ENCODE measurements around the gene TAF5L.

Gene TAF5L

DNA sequence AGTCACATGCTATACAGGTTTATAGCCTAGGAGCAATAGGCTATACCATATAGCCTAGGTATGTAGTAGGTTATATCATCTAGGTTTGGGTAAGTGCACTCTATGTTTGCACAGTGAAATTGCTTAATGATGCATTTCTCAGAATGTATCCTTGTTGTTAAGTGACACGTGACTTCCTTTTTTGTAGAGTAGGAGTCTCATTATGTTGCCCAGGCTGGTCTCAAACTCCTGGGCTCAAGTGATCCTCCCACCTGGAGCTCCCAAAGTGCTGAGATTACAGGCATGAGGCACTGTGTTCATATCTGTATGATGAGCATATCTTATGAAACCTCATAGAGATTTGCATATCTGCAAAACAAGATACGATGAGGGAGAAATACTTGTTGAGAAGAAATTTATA, 53.6 kb downstream of the TAF5L start:
- Mint-ChIP-seq H3K4me3 (no peak overlapping the region), H3K9me3 (no peaks in the 10 kb centered on the region), H3K27ac (no peak overlapping the region), H3K36me3 (ENCODE audit: low read depth) (no peaks in the 10 kb centered on the region), H3K4me1 (no peaks in the 10 kb centered on the region), H3K27me3 (ENCODE audit: low read depth) (peaks cover 13% of the 10 kb centered on the region)
- TF ChIP-seq, protein P1, sequence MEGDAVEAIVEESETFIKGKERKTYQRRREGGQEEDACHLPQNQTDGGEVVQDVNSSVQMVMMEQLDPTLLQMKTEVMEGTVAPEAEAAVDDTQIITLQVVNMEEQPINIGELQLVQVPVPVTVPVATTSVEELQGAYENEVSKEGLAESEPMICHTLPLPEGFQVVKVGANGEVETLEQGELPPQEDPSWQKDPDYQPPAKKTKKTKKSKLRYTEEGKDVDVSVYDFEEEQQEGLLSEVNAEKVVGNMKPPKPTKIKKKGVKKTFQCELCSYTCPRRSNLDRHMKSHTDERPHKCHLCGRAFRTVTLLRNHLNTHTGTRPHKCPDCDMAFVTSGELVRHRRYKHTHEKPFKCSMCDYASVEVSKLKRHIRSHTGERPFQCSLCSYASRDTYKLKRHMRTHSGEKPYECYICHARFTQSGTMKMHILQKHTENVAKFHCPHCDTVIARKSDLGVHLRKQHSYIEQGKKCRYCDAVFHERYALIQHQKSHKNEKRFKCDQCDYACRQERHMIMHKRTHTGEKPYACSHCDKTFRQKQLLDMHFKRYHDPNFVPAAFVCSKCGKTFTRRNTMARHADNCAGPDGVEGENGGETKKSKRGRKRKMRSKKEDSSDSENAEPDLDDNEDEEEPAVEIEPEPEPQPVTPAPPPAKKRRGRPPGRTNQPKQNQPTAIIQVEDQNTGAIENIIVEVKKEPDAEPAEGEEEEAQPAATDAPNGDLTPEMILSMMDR (IDR thresholded peaks at IDR 0.05; ENCODE audit: unreplicated experiment in 3 of 3): no peak

DNA sequence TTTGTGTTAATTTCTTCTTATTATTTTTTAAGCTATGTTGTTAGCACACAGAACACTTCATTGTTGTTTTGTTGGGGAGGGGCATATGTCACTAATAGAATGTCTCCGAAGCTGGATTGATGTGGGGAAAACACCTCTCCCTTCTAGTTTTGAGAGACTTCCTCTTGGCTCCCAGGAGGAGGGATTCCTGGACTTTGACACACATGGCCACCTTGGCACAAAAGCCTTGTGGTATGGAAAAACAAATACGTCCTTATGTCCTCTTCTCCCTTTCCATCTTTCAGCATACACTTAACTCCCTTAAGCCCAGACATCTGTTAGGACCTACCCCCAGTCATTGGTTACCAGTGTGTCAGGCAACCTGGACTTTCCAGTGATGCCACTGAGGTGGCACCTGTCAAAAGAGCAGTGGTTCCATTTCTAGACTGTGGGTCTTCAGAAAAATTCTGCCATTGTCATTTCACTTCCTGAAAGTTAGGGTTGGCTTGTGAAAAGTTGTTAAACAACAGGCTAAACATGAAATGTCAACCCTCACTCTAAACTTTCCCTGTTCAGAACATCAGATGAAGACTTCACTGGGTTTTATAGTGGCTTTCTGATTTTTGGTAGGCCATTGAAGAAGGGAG, 54.9 kb downstream of the TAF5L start:
- Mint-ChIP-seq H3K27ac (no peak overlapping the region), H3K4me3 (no peak overlapping the region), H3K27me3 (ENCODE audit: low read depth) (peaks cover 13% of the 10 kb centered on the region), H3K9me3 (no peaks in the 10 kb centered on the region), H3K4me1 (no peaks in the 10 kb centered on the region), H3K36me3 (ENCODE audit: low read depth) (no peaks in the 10 kb centered on the region)
- TF ChIP-seq, protein P1 (IDR thresholded peaks at IDR 0.05; ENCODE audit: unreplicated experiment in 3 of 3): no peak

DNA sequence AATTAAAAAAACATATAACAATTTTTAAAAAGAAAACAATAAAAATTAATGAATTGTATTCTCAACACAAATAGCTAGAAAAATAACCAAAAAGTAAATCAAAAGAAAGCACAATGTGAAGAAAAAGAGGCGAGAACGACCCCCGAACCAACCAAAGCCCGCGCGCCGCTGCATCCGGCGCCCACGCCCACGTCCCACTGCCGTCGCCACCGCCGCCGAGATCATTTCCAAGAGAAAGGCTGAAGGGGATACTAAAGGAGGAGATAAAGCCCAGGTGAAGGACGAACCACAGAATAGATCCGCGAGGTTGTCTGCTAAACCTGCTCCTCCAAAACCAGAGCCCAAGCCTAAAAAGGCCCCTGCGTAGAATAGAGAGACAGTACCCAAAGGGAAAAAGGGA, 55.6 kb downstream of the TAF5L start:
- no peaks in the 10 kb centered on the region for H3K9me3 Mint-ChIP-seq
- no peak overlapping the region for H3K27ac Mint-ChIP-seq
- no peaks in the 10 kb centered on the region for H3K36me3 Mint-ChIP-seq (ENCODE audit: low read depth)
- H3K4me3 Mint-ChIP-seq: no peak overlapping the region
- TF ChIP-seq, protein P1 (IDR thresholded peaks at IDR 0.05; ENCODE audit: unreplicated experiment in 3 of 3): no peak
- H3K27me3 Mint-ChIP-seq (ENCODE audit: low read depth): peaks cover 13% of the 10 kb centered on the region
- H3K4me1 Mint-ChIP-seq: no peaks in the 10 kb centered on the region

DNA sequence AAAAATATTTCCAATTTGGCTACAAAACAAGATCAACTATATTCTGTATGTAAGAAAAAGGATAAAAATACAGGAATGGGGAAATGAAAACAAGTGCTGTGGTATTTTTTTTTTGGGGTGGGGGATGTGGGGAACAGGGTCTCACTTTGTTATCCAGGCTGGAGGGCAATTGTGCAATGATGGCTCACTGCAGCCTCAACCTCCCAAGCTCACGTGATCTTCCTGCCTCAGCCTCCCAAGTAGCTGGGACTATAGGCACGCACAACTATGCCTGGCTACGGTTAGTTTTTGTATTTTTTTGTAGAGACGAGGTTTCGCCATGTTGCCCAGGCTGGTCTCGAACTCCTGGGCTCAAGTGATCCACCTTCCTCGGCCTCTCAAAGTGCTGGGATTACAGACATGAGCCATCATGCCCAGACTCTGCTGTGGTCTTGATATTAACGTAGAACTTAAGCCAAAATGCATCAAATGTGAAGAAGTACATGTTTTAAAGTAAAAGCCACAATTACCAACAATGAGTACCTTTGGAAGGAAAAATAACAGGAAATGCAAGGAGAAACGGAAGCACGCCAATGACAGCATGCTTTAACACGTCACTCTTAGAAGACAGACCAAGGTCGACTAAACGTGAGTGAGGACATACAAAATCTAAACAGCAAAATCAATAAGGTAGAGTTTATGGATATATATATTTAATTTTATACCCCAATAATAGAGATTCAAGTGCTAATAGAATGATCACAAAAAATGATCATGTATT, 58.6 kb downstream of the TAF5L start:
- no peaks in the 10 kb centered on the region for H3K36me3 Mint-ChIP-seq (ENCODE audit: low read depth)
- peaks cover 1% of the 10 kb centered on the region for H3K27me3 Mint-ChIP-seq (ENCODE audit: low read depth)
- no peaks in the 10 kb centered on the region for H3K9me3 Mint-ChIP-seq
- H3K4me3 Mint-ChIP-seq: no peak overlapping the region
- H3K27ac Mint-ChIP-seq: no peak overlapping the region
- TF ChIP-seq, protein P1 (IDR thresholded peaks at IDR 0.05; ENCODE audit: unreplicated experiment in 3 of 3): no peak
- no peaks in the 10 kb centered on the region for H3K4me1 Mint-ChIP-seq

DNA sequence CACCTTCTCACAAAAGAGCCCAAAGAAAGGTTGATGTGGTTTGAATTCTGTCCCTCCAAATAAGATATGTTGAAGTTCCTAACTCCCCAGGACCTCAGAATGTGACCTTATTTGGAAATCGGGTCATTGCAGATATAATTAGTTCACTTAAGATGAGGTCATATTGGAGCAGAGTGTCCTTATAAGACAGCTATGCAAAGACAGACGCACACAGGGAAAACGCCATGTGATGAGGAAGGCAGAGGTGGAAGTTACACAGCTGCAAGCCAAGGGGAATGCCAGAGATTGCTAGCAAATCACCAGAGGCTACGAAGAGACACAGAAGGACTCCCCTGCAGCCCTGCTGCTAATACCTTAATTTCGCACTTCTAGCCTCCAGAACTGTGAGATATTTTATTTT, 62.2 kb downstream of the TAF5L start:
- Mint-ChIP-seq H3K4me1 (no peaks in the 10 kb centered on the region), H3K9me3 (no peaks in the 10 kb centered on the region), H3K36me3 (ENCODE audit: low read depth) (no peaks in the 10 kb centered on the region), H3K27ac (no peak overlapping the region), H3K4me3 (peak overlapping the region in 1 of 3 experiments; percentile 41), H3K27me3 (ENCODE audit: low read depth) (peaks cover 6% of the 10 kb centered on the region)
- TF ChIP-seq, protein P1 (IDR thresholded peaks at IDR 0.05; ENCODE audit: unreplicated experiment in 3 of 3): no peak

DNA sequence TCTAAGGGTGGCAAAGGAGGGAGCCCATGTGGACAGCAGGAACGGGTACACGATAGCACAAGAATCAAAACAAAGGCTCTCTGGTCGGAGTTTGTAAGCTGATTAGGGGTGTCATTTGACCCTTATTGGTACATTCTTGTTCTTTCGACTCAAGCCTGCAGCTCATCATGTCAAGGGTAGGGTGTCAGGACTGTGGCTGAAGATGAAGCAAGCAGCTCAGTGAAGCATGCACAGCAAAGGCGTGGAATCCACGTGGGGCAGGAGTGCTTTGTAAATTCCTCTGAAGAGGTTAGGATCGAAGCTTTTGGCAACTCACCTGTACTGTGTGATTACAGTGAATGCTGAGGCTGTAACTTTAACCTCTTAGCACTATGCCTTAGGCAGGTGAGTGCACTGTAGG, 62.7 kb downstream of the TAF5L start:
- H3K27me3 Mint-ChIP-seq (ENCODE audit: low read depth): peaks cover 6% of the 10 kb centered on the region
- no peaks in the 10 kb centered on the region for H3K4me1 Mint-ChIP-seq
- H3K27ac Mint-ChIP-seq: no peak overlapping the region
- TF ChIP-seq, protein P1 (IDR thresholded peaks at IDR 0.05; ENCODE audit: unreplicated experiment in 3 of 3): no peak
- no peaks in the 10 kb centered on the region for H3K36me3 Mint-ChIP-seq (ENCODE audit: low read depth)
- no peak overlapping the region for H3K4me3 Mint-ChIP-seq
- H3K9me3 Mint-ChIP-seq: no peaks in the 10 kb centered on the region
